HG03108 (cell line): ENCODE results near the gene CLDN4.
"Not testable (repeated sequence)": the region's sequence is repeated elsewhere in the genome, so short reads cannot be mapped to it uniquely, and the experiment has no call there.

Experiments
- ATAC-seq: cut with Tn5 transposase; IDR thresholded peaks from one replicate; pipeline ENCODE4 v1.9.1; 2021; ENCODE audit warnings: moderate library complexity; ENCODE audit not compliant: unreplicated experiment

CLDN4 gene

DNA sequence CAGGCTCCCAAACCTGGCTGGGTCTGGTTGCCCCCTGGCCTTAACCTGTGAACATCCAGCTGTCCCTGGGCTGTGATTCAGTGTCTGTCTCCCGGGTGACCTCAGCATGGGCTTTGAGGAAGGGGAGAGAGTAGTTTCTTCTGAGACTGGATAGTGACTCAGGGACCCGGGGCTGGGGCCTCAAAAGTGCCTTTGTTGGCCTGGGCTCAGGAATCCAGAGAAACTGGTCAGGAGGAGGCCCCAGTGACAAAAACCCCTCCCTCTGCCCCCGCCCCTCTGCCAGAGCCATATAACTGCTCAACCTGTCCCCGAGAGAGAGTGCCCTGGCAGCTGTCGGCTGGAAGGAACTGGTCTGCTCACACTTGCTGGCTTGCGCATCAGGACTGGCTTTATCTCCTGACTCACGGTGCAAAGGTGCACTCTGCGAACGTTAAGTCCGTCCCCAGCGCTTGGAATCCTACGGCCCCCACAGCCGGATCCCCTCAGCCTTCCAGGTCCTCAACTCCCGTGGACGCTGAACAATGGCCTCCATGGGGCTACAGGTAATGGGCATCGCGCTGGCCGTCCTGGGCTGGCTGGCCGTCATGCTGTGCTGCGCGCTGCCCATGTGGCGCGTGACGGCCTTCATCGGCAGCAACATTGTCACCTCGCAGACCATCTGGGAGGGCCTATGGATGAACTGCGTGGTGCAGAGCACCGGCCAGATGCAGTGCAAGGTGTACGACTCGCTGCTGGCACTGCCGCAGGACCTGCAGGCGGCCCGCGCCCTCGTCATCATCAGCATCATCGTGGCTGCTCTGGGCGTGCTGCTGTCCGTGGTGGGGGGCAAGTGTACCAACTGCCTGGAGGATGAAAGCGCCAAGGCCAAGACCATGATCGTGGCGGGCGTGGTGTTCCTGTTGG is at the start of gene CLDN4:
TSS of gene CLDN4 (plus strand) at position 316 of the 903 bp plus-strand sequence. CDS start at position 522, 206 bp downstream.
- no peak for ATAC-seq

GRCh38 chr7:73786588-73786987 is 44.2 kb upstream of the CLDN4 start:
- ATAC-seq = no peak

DNA sequence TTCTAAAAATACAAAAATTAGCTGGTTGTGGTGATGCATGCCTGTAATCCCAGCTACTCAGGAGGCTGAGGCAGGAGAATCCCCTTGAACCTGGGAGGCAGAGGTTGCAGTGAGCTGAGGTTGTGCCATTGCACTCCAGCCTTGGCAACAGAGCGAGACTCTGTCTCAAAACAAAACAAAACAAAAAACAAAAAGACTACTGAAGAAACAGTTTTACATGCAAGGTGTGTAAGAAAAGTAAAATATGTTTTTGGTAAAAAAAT is 43.1 kb upstream of the CLDN4 start:
- not testable (repeated sequence) for ATAC-seq

DNA sequence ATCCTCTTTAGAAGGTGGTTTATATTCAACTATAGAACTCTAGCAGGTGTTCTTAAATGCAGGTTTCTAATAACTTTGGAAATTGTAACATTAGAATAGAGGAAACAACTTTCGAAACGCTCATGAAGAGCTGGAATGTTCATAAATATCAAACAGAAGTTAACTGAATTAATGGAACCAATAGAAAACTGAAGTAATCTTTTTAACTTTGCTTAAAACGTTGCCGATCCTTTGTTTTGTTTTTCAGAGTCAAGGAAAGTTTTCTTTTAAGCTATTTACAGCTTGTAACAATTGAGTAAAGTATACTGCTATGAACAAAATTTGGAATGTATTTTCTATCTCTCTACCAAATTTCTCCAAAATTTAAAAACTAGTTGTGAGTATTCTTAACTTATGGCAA is 41.7 kb upstream of the CLDN4 start:
- ATAC-seq = no peak

GRCh38 chr7:73791170-73791690 is 39.6 kb upstream of the CLDN4 start:
- not testable (repeated sequence) for ATAC-seq

GRCh38 chr7:73795188-73795587 is 35.6 kb upstream of the CLDN4 start:
- not testable (repeated sequence) for ATAC-seq

DNA sequence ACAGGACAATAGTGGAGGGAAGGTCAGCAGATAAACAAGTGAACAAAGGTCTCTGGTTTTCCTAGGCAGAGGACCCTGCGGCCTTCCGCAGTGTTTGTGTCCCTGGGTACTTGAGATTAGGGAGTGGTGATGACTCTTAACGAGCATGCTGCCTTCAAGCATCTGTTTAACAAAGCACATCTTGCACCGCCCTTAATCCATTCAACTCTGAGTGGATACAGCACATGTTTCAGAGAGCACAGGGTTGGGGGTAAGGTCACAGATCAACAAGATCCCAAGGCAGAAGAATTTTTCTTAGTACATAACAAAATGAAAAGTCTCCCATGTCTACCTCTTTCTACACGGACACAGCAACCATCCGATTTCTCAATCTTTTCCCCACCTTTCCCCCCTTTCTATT is 34.1 kb upstream of the CLDN4 start:
- not testable (repeated sequence) for ATAC-seq

DNA sequence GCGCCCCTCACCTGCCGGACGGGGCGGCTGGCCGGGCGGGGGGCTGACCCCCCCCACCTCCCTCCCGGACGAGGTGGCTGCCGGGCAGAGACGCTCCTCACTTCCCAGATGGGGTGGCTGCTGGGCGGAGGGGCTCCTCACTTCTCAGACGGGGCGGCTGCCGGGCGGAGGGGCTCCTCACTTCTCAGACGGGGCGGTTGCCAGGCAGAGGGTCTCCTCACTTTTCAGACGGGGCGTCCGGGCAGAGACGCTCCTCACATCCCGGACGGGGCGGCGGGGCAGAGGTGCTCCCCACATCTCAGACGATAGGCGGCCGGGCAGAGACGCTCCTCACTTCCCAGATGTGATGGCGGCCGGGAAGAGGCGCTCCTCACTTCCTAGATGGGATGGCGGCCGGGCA is 33.6 kb upstream of the CLDN4 start:
- ATAC-seq = not testable (repeated sequence)

- no peak for ATAC-seq
Observed at GRCh38 chr7:73799282-73800141, 31.3 kb upstream of the CLDN4 start.

DNA sequence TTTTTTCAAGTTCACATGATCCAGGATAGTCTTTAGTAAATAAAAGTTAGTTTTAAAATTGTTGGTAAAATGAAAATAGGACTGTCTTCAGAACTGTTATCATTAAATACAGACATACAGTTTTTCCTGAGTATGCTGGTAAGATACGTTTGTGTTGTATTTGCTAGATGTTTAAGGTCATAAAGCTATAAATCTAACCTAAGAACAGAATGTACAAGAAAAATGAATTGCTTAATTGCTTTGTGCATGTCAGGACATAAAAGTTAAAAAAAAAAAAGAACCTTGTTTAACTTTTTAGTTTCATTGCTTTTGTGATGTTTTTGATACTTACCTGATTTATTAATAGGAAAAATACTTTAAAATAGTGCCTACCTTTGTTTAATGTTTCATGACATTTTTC is 29.2 kb upstream of the CLDN4 start:
- ATAC-seq = no peak

- ATAC-seq = no peak
Observed at GRCh38 chr7:73802459-73802858, 28.3 kb upstream of the CLDN4 start.

GRCh38 chr7:73809467-73809951 is 21.3 kb upstream of the CLDN4 start:
- no peak for ATAC-seq

DNA sequence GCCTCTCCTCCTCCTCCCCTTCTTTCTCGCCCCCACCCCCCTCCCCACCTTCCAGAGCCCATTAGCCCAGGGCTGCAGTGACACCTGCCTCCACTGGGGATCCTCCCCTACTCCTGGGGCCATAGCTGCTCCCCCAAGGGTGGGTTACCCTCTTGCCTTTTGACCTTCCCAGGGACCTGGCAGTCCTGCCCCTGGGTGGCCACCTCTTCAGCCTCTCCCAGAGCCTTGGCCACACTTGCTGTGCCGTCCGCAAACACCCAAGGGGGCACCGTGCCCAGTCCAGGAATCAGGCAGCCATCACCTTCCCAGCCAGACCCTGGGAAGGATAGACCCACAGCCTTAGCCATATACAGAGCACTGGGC is 19.8 kb upstream of the CLDN4 start:
- no peak for ATAC-seq

DNA sequence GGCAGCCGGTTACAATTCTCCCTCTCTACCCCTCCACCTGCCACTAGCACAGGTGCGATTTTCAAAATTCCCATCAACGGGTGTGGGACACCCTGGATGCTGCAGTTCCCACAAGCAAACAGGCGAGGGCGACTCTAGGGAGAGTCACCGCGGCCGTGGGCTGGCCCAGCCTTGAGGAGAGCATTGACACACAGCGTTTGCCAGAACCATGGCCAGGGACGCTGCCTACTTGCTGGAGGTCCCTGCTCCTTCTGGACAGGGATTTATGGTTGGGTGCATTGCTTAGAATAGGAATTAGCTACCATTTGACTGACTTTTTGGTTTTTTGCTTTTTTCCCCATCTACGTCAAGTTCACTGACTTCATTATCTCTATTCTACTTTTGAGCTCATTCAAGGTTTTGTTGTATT is 19.0 kb upstream of the CLDN4 start:
- ATAC-seq = no peak

DNA sequence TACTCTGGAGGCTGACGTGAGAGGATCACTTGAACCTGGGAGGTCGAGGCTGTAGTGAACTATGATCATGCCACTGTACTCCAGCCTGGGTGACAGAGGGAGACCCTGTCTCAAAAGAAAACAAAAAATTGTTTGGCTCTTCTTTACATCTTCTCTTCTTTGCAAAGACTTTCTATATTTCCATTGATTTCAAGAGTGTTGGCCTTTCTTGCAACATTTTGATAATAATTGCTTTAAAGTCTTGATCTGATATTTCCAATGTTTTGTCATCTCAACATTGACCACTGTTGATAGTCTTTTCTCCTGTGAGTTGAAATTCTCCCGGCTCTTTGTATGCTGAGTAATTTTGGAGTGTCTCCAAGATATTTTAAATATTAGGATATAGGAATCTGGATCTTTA is 17.8 kb upstream of the CLDN4 start:
- no peak for ATAC-seq

GRCh38 chr7:73815436-73815835 is 15.4 kb upstream of the CLDN4 start:
- no peak for ATAC-seq

DNA sequence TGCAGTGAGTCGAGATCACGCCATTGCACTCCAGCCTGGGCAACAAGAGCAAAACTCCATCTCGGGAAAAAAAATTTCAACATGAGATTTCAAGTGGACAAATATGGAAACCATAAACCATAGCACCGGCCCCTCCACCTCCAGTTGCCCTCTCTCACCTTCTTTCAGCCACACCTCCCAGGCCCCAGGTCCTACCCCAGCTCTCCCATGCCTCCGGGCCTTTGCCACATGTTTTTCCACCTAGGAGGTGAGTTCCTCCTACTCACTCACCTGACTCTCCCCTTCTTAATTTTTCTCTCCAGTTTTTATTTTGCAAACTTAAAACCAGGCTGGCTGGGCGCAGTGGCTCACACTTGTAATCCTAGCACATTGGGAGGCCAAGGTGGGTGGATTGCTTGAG is 13.7 kb upstream of the CLDN4 start:
- ATAC-seq = no peak

DNA sequence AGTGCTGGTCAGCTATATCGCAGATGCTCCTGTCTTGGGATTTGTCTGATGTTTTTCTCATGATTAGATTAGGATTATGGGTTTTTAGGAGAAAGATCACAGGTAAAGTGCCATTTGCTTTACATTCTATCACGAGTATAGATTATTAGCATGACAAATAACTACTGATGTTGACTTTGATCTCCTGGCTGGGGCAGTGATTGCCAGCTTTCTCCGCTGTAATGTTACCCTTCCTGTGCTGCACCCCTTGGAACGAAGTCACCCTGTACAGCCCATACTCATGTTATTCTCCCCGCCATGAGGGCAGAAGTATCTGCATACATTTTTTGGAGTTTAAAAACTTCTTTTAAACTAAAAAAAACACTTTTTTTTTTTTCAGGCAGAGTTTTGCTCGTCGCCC is 10.8 kb upstream of the CLDN4 start:
- ATAC-seq = no peak

GRCh38 chr7:73821597-73822285 is 9.1 kb upstream of the CLDN4 start:
- ATAC-seq = not testable (repeated sequence)

DNA sequence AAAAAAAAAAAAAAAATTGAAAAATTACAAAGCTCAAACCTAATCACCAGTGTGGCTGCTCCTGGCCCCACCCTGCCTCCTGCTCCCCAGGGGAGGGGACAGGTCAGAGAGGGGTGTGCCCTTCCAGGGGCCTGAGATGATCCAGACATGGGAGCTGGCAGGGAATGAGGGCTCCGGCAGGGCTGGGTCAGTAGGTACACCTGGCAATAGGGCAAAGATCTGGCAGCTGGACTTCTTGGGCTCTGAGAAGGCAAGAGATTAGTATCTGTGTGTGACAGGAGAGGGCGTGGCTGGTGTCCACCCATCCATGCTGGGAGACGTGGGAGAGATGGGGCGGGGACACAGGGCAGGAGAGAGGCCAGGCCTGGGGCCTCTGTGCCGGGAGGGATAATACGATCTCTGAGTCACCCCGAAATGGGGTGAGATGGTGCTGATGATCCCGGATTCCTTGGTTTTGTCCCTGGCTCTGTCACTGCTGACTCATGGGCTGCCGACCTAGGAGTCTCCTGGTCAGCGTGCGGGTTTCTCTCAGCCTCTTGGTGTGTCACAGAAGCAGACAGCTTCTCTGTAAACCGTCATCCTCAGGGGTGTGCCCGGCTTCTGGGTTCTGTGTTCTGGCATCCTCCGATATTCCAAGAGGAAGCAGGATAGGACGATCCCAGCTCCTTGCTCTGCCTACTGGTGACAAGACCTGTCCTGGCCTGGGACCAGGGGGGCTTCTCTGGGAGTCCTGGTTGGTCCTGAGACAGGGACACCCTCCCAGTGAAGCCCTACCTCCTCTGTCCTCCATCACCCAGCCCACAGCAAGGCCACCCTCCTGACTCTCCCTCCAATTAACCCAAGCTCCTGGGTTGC is 8.2 kb upstream of the CLDN4 start:
- no peak for ATAC-seq
